Astrocyte (in vitro differentiated cells and primary cell): Measurements from ENCODE around the gene PRG2. TPM values are rescaled to one million over a fixed set of nuclear protein-coding genes. Genes with fewer than 3 reads are reported as not detected.

ENCODE experiments used
- DNase-seq: peaks from one replicate; pipeline ENCODE4 v3.0.0-alpha.2; 2010; ENCODE audit warnings: low read depth
- FAIRE-seq: peaks from 2 replicates; lab custom pipeline; 2011; peaks lifted over from hg19 to GRCh38; lab: Jason Lieb, UNC
- H2AFZ ChIP-seq: 2 replicates; pipeline ENCODE4 v1.6.0; 2012; ENCODE audit warnings: low read depth, low read length, inconsistent platforms
- H3K27ac ChIP-seq: 2 replicates; pipeline ENCODE4 v1.5.1; 2011; ENCODE audit warnings: low read depth, low read length, inconsistent platforms
- H3K27me3 ChIP-seq: 2 replicates; pipeline ENCODE4 v1.6.0; 2011; ENCODE audit warnings: low read length, inconsistent platforms; ENCODE audit not compliant: insufficient read depth
- H3K36me3 ChIP-seq: 2 replicates; pipeline ENCODE4 v1.5.1; 2011; ENCODE audit warnings: low read length, inconsistent platforms; ENCODE audit not compliant: insufficient read depth
- H3K4me1 ChIP-seq: 2 replicates; pipeline ENCODE4 v1.5.1; 2011; ENCODE audit warnings: low read length, inconsistent platforms; ENCODE audit not compliant: insufficient read depth
- H3K4me2 ChIP-seq: 2 replicates; pipeline ENCODE4 v1.6.0; 2012; ENCODE audit warnings: low read length, inconsistent platforms
- H3K4me3 ChIP-seq: 2 replicates; pipeline ENCODE4 v1.5.1; 2011; ENCODE audit warnings: low read depth, mild to moderate bottlenecking, low read length, inconsistent platforms; ENCODE audit not compliant: insufficient read depth
- H3K79me2 ChIP-seq: 2 replicates; pipeline ENCODE4 v1.6.0; 2012; ENCODE audit warnings: mild to moderate bottlenecking, low read length, inconsistent platforms; ENCODE audit not compliant: insufficient read depth
- H3K9ac ChIP-seq: 2 replicates; pipeline ENCODE4 v1.6.0; 2012; ENCODE audit warnings: mild to moderate bottlenecking, low read length, inconsistent platforms
- H3K9me3 ChIP-seq: 2 replicates; pipeline ENCODE4 v1.5.1; 2012; ENCODE audit warnings: low read depth, mild to moderate bottlenecking, low read length, inconsistent platforms; ENCODE audit not compliant: insufficient read depth
- H4K20me1 ChIP-seq: 2 replicates; pipeline ENCODE4 v1.6.0; 2012; ENCODE audit warnings: low read length, inconsistent platforms; ENCODE audit not compliant: insufficient read depth
- H3K27ac Mint-ChIP-seq: one replicate; pipeline ENCODE4 v1.8.0; 2021; ENCODE audit warnings: mild to moderate bottlenecking, mixed read lengths; ENCODE audit not compliant: unreplicated experiment
- H3K27me3 Mint-ChIP-seq: one replicate; pipeline ENCODE4 v1.8.0; 2021; ENCODE audit warnings: low read depth, mixed read lengths; ENCODE audit not compliant: unreplicated experiment
- H3K36me3 Mint-ChIP-seq: one replicate; pipeline ENCODE4 v1.8.0; 2021; ENCODE audit warnings: low read depth, mixed read lengths; ENCODE audit not compliant: unreplicated experiment
- H3K4me1 Mint-ChIP-seq: one replicate; pipeline ENCODE4 v1.8.0; 2021; ENCODE audit warnings: low read depth, mixed read lengths; ENCODE audit not compliant: unreplicated experiment
- H3K4me3 Mint-ChIP-seq: one replicate; pipeline ENCODE4 v1.8.0; 2021; ENCODE audit warnings: mild to moderate bottlenecking, moderate library complexity, mixed read lengths; ENCODE audit not compliant: unreplicated experiment
- H3K9me3 Mint-ChIP-seq: one replicate; pipeline ENCODE4 v1.8.0; 2021; ENCODE audit warnings: mild to moderate bottlenecking, mixed read lengths; ENCODE audit not compliant: unreplicated experiment
- EZH2 ChIP-seq: IDR thresholded peaks from 2 replicates; pipeline ENCODE4 v1.6.1; 2012; ENCODE audit warnings: mild to moderate bottlenecking, low read length, inconsistent platforms; ENCODE audit not compliant: insufficient read depth
- total RNA-seq: library from RNA; stranded (reverse); gene quantifications from 2 replicates; pipeline ENCODE4 v1.2.1, GENCODE V29; 2021
- TF ChIP-seq, protein P1 (sequence below): IDR thresholded peaks from 2 replicates; pipeline ENCODE4 v1.5.1; 2011; ENCODE audit warnings: low read depth, mild to moderate bottlenecking, inconsistent platforms, low read length, moderate library complexity; ENCODE audit not compliant: insufficient read depth

The PRG2 gene
- total RNA-seq, 1 donor from 2014 or later: not detected

DNA sequence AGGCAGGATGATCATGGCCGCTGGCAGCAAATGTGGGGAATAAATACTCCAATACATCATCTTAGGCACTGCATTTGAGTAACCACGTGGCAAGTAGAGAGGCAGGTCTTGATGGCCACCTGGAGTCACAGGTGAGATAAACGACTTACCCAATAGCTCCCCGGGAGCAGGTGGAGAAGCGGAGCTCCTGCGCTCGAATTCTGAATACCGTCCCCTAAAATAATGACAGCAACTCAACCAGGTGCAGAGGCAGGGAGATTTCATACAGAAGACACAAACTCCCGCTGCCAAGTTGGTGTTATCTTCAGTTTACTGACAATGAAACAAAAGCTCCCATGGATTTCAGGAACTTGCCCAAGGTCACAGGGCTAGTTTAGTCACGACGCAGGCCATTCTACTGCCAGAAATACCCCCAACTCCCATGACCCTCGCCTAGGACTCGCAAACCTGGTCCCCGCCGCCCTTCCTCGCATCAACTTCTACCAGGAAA is 36.0 kb upstream of the PRG2 start:
- peak overlapping the region; percentile 87 for H3K4me2 ChIP-seq
- no peaks in the 10 kb centered on the region for H3K9me3 Mint-ChIP-seq
- H3K27ac ChIP-seq: peak overlapping the region; percentile 43
- H3K36me3 Mint-ChIP-seq: peaks cover 2% of the 10 kb centered on the region
- peak overlapping the region; percentile 80 for H3K4me3 Mint-ChIP-seq
- H4K20me1 ChIP-seq: no peaks in the 10 kb centered on the region
- DNase-seq (no peak), FAIRE-seq (no peak)
- H3K27ac Mint-ChIP-seq: peak overlapping the region; percentile 53
- no peak for TF ChIP-seq EZH2
- TF ChIP-seq, protein P1, sequence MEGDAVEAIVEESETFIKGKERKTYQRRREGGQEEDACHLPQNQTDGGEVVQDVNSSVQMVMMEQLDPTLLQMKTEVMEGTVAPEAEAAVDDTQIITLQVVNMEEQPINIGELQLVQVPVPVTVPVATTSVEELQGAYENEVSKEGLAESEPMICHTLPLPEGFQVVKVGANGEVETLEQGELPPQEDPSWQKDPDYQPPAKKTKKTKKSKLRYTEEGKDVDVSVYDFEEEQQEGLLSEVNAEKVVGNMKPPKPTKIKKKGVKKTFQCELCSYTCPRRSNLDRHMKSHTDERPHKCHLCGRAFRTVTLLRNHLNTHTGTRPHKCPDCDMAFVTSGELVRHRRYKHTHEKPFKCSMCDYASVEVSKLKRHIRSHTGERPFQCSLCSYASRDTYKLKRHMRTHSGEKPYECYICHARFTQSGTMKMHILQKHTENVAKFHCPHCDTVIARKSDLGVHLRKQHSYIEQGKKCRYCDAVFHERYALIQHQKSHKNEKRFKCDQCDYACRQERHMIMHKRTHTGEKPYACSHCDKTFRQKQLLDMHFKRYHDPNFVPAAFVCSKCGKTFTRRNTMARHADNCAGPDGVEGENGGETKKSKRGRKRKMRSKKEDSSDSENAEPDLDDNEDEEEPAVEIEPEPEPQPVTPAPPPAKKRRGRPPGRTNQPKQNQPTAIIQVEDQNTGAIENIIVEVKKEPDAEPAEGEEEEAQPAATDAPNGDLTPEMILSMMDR: no peak
- H3K79me2 ChIP-seq: peaks cover 4% of the 10 kb centered on the region
- H3K4me3 ChIP-seq: peak overlapping the region; percentile 51
- peaks cover 4% of the 10 kb centered on the region for H3K27me3 ChIP-seq
- peak overlapping the region; percentile 46 for H2AFZ ChIP-seq
- H3K36me3 ChIP-seq: no peaks in the 10 kb centered on the region
- peaks cover 14% of the 10 kb centered on the region for H3K27me3 Mint-ChIP-seq
- H3K4me1 Mint-ChIP-seq: peaks cover 22% of the 10 kb centered on the region
- no peaks in the 10 kb centered on the region for H3K9me3 ChIP-seq
- H3K4me1 ChIP-seq: peaks cover 40% of the 10 kb centered on the region
- H3K9ac ChIP-seq: peak overlapping the region; percentile 69

DNA sequence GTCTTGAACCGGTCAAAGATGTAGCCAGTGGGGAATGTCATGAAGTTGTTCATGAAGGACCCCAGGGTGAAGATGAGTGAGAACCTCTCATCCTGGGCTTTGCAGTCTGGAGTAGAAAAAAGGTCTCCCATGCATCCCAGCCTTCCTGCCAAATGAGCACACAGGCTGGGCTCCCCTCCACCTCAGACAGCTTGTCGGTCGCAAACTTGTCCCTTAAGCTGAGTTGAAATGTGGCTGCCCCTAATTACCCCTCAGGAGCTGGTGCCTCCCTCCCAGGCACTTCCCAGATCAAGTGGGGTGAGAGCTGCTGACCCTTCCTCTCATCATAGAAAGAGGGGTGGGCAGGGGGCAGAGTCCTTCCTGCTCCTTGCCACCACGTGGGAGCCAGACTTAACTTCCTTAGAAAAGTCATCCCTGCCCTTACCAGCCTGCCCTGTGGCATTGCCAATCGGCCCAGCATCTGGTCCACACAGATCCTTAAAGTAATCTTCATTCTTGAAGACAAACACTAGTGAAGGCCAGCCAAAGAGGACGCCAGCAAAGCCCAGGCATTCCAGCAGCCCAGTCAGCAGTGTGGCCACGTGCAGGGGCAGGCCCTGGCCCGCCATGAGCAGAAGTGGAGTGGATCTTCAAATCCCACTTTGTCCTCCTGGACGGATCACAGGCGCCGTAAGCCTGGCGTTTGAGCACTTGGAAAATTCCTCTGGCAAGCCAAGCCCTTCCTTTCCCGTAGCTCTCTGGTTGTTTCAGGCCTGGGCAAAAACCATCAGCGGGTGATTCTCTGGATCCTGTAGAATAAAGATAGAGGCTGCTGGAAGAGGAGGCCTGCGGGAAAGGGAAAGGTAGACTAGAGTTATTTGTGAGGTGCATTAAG is 35.4 kb upstream of the PRG2 start:
- FAIRE-seq (no peak), DNase-seq (no peak)
- Mint-ChIP-seq H3K36me3 (peaks cover 2% of the 10 kb centered on the region), H3K4me3 (peak overlapping the region; percentile 80), H3K9me3 (no peaks in the 10 kb centered on the region), H3K4me1 (peaks cover 22% of the 10 kb centered on the region), H3K27ac (peak overlapping the region; percentile 69), H3K27me3 (peaks cover 14% of the 10 kb centered on the region)
- H3K36me3 ChIP-seq: no peaks in the 10 kb centered on the region
- H3K9me3 ChIP-seq: no peaks in the 10 kb centered on the region
- peak overlapping the region; percentile 87 for H3K4me2 ChIP-seq
- no peaks in the 10 kb centered on the region for H4K20me1 ChIP-seq
- H3K79me2 ChIP-seq: peaks cover 4% of the 10 kb centered on the region
- peaks cover 4% of the 10 kb centered on the region for H3K27me3 ChIP-seq
- no peak for TF ChIP-seq EZH2
- TF ChIP-seq, protein P1: no peak
- H3K27ac ChIP-seq: no peak overlapping the region
- peaks cover 40% of the 10 kb centered on the region for H3K4me1 ChIP-seq
- H2AFZ ChIP-seq: no peak overlapping the region
- no peak overlapping the region for H3K4me3 ChIP-seq
- no peak overlapping the region for H3K9ac ChIP-seq
